Activated naive CD4-positive, alpha-beta T cell treated with anti-CD3 and anti-CD28 coated beads for 36 hours (primary cell): ENCODE data around the gene CHI3L2. TPM values are rescaled to one million over a fixed set of nuclear protein-coding genes. Genes with fewer than 3 reads are reported as not detected.

ENCODE experiments used
- CTCF ChIA-PET: fragments of 350-600 bp; sonication (Branson Sonifier 250); formaldehyde crosslinking; loops from one replicate; lab custom pipeline; 2021; ENCODE audit warnings: antibody characterized with exemption; lab: Charles Lee
- DNase-seq: peaks from one replicate; pipeline ENCODE4 v3.0.0-alpha.2; 2020
- H3K27ac Mint-ChIP-seq: one replicate; pipeline ENCODE4 v1.8.0; 2021; ENCODE audit warnings: mild to moderate bottlenecking, mixed read lengths
- H3K27me3 Mint-ChIP-seq: one replicate; pipeline ENCODE4 v1.8.0; 2021; ENCODE audit warnings: low read depth, mixed read lengths
- H3K36me3 Mint-ChIP-seq: one replicate; pipeline ENCODE4 v1.8.0; 2021; ENCODE audit warnings: low read depth, mixed read lengths
- H3K4me1 Mint-ChIP-seq: one replicate; pipeline ENCODE4 v1.8.0; 2021; ENCODE audit warnings: low read depth, mixed read lengths
- H3K4me3 Mint-ChIP-seq: one replicate; pipeline ENCODE4 v1.8.0; 2021; ENCODE audit warnings: mild to moderate bottlenecking, moderate library complexity, mixed read lengths
- H3K9me3 Mint-ChIP-seq: one replicate; pipeline ENCODE4 v1.8.0; 2021; ENCODE audit warnings: mixed read lengths
- intact Hi-C: fragments of 100-400 bp; cut with micrococcal nuclease; formaldehyde crosslinking; loops from one replicate; pipeline ENCODE4 v1.15.1; 2023
- total RNA-seq, 2 experiments: library from RNA; stranded (reverse); gene quantifications; one replicate each; pipeline ENCODE4 v1.2.3, GENCODE V29; 2021

The CHI3L2 gene
- total RNA-seq, 2 experiments from 2014 or later, result 5.3 to 5.5 TPM

DNA sequence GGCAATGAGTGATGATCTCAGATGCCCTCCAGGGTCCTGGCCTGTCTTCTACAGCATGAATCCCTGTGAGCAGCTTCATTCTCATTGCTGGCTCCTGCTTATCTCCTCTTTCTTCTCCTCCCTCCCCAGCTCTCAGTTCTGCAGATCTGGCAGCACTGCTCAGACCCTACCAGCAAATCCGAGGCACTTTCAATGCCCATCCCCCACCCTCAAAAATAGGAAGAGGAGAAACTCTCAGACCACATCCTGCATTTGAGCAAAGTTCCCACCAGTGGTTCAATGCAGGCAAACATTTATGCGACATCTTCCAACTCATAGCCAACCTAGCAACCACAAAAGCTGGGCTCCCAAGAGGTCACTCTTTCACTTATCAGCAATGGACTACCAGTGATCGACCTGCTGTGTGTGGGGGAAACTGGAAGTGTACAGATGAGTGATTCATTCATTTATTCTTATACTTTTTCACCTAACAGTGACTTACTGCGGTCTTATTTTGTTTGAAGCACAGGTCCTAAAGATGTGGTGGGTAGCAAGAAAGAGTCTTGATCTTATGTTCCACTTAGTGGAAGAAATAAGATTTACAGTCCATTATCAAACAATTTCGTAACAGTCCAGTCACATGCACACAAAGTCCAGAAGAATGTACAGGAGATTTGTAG is 5.8 kb upstream of the CHI3L2 start:
- Mint-ChIP-seq H3K36me3 (no peaks in the 10 kb centered on the region), H3K27me3 (no peaks in the 10 kb centered on the region), H3K9me3 (no peaks in the 10 kb centered on the region), H3K4me1 (peaks cover 94% of the 10 kb centered on the region), H3K27ac (peak overlapping the region; percentile 99), H3K4me3 (peak overlapping the region; percentile 13)
- peak; percentile 84 for DNase-seq
- CTCF ChIA-PET, result interaction anchor here (0.5 to 10.6 kb wide), 11 partner anchors 24 to 362 kb away, joined by 3 to 234 read pairs (median 4); partner anchors contain the start of genes CEPT1, DENND2D and DRAM2
- intact Hi-C loops, result loop anchor here (1.0 to 10.0 kb wide), 9 partner anchors 34 to 887 kb away; partner anchors contain the start of genes DDX20 and RBM15

- Mint-ChIP-seq H3K36me3 (no peaks in the 10 kb centered on the region), H3K27me3 (no peaks in the 10 kb centered on the region), H3K4me1 (peaks cover 94% of the 10 kb centered on the region), H3K4me3 (peak overlapping the region; percentile 53), H3K27ac (peak overlapping the region; percentile 99), H3K9me3 (no peaks in the 10 kb centered on the region)
- CTCF ChIA-PET, result interaction anchor here (0.6 to 10.6 kb wide), 24 partner anchors 10 to 362 kb away, joined by 3 to 234 read pairs (median 4); partner anchors contain the start of genes CEPT1, DENND2D and DRAM2
- DNase-seq, result peak; percentile 90
- intact Hi-C loops, result loop anchor here (1.0 to 10.0 kb wide), 10 partner anchors 35 to 888 kb away; partner anchors contain the start of genes DDX20 and RBM15
Observed at GRCh38 chr1:111222308-111223125, 5.0 kb upstream of the CHI3L2 start.

GRCh38 chr1:111223126-111223685 is 4.3 kb upstream of the CHI3L2 start:
- no peaks in the 10 kb centered on the region for H3K27me3 Mint-ChIP-seq
- no peak overlapping the region for H3K4me3 Mint-ChIP-seq
- intact Hi-C loops, result loop anchor here (1.0 to 10.0 kb wide), 10 partner anchors 36 to 888 kb away; partner anchors contain the start of genes DDX20 and RBM15
- CTCF ChIA-PET, result interaction anchor here (0.6 to 10.6 kb wide), 26 partner anchors 9 to 218 kb away, joined by 3 to 234 read pairs (median 4); partner anchors contain the start of gene DENND2D
- H3K27ac Mint-ChIP-seq, result peak overlapping the region; percentile 99
- H3K4me1 Mint-ChIP-seq, result peaks cover 94% of the 10 kb centered on the region
- no peaks in the 10 kb centered on the region for H3K36me3 Mint-ChIP-seq
- DNase-seq, result no peak
- no peaks in the 10 kb centered on the region for H3K9me3 Mint-ChIP-seq

- Mint-ChIP-seq H3K4me3 (peak overlapping the region; percentile 64), H3K9me3 (no peaks in the 10 kb centered on the region), H3K27me3 (no peaks in the 10 kb centered on the region), H3K4me1 (peaks cover 91% of the 10 kb centered on the region), H3K36me3 (no peaks in the 10 kb centered on the region), H3K27ac (peak overlapping the region; percentile 76)
- CTCF ChIA-PET, result interaction anchor here (0.6 to 1.7 kb wide), 8 partner anchors 9 to 194 kb away, joined by 3 to 8 read pairs (median 3); no protein-coding TSS in a partner anchor
- no peak for DNase-seq
- intact Hi-C loops, result loop anchor here (1.0 to 10.0 kb wide), 2 partner anchors 544 to 890 kb away; partner anchors contain the start of gene RBM15
Observed at GRCh38 chr1:111225091-111225490, 2.4 kb upstream of the CHI3L2 start.

DNA sequence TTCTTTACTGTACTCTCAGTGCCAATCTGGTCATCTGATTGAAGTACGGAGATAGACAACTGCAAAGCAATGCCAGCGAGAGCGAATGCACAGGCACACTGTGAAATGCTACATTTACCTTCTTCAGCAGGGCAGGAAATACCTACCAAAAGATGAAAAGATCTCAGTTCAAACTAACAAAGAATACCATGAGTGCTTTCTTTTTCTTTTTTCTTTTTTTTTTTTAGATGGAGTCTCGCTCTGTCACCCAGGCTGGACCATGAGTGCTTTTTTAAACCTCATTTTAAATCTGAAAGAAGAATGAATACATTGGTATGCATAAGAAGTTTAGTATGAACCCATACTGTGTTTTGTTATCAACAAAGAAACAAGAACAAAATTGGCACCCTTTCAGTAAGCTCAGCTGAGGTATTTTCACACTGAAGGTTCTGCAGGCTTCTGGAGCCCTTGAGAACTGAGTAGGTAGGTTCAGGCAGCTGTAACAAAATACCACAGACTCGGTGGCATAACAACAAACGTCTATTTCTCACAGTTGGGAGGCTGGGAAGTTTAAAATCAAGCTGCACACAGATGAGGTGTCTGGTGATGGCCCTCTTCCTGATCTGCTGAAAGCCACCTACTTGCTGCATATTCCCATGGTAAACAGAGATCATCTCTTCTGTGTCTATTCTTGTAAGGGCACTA is 1.7 kb upstream of the CHI3L2 start:
- H3K27ac Mint-ChIP-seq, result peak overlapping the region; percentile 76

GRCh38 chr1:111227851-111228747 is 586 bp downstream of the CHI3L2 start:
- Mint-ChIP-seq H3K4me3 (no peak overlapping the region), H3K36me3 (peaks cover 4% of the 10 kb centered on the region), H3K27me3 (no peaks in the 10 kb centered on the region), H3K9me3 (no peaks in the 10 kb centered on the region), H3K27ac (peak overlapping the region; percentile 82), H3K4me1 (peaks cover 80% of the 10 kb centered on the region)
- intact Hi-C loops, result loop anchor here (1.0 to 10.0 kb wide), 2 partner anchors 12 to 893 kb away; partner anchors contain the start of gene RBM15
- CTCF ChIA-PET, result interaction anchor here (0.6 to 2.1 kb wide), 12 partner anchors 8 to 527 kb away, joined by 3 to 8 read pairs (median 4); no protein-coding TSS in a partner anchor
- DNase-seq, result peak; percentile 29

More for the DNA sequence above, 1.7 kb upstream of the CHI3L2 start:
- Mint-ChIP-seq H3K36me3 (peaks cover 3% of the 10 kb centered on the region), H3K27me3 (no peaks in the 10 kb centered on the region), H3K4me1 (peaks cover 88% of the 10 kb centered on the region), H3K4me3 (peak overlapping the region; percentile 64), H3K9me3 (no peaks in the 10 kb centered on the region)
- intact Hi-C loops, result loop anchor here (1.0 to 10.0 kb wide), 2 partner anchors 543 to 891 kb away; partner anchors contain the start of gene RBM15
- CTCF ChIA-PET, result interaction anchor here (0.7 to 2.1 kb wide), 11 partner anchors 10 to 195 kb away, joined by 3 to 8 read pairs (median 5); no protein-coding TSS in a partner anchor
- DNase-seq, result peak; percentile 34

DNA sequence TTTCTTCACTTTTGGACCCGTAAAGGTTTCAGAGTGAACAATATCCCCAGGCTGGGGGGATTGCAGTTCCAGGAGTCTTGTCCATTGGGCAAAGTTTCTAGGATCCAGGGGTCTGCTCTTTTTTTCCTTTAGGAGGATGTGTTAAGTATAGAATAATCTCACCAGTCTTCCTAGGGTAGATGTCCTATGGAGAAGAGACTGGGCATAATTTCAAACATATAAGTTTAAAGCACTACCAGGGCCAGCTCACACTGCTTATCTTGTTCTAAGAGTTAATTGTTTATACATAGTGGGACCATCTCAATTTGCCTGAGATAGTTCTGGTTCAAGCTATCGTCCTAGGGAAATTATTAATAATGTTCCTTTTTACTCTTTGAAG is 1.2 kb downstream of the CHI3L2 start:
- Mint-ChIP-seq H3K27ac (no peak overlapping the region), H3K4me3 (peak overlapping the region; percentile 49)
- CTCF ChIA-PET, result interaction anchor here (0.6 to 1.6 kb wide), 8 partner anchors 14 to 526 kb away, joined by 3 to 6 read pairs (median 3); no protein-coding TSS in a partner anchor

GRCh38 chr1:111232134-111232533 is 4.6 kb downstream of the CHI3L2 start:
- H3K4me3 Mint-ChIP-seq, result no peak overlapping the region
- H3K27ac Mint-ChIP-seq, result no peak overlapping the region
- intact Hi-C loops, result no loop called here
- DNase-seq, result no peak
- peaks cover 52% of the 10 kb centered on the region for H3K4me1 Mint-ChIP-seq
- H3K27me3 Mint-ChIP-seq, result no peaks in the 10 kb centered on the region
- H3K36me3 Mint-ChIP-seq, result peaks cover 4% of the 10 kb centered on the region
- no peaks in the 10 kb centered on the region for H3K9me3 Mint-ChIP-seq
- CTCF ChIA-PET, result interaction anchor here (0.6 to 2.7 kb wide), 7 partner anchors 9 to 168 kb away, joined by 3 to 10 read pairs (median 5); no protein-coding TSS in a partner anchor

More for the DNA sequence above, 1.2 kb downstream of the CHI3L2 start:
- peaks cover 75% of the 10 kb centered on the region for H3K4me1 Mint-ChIP-seq
- no peaks in the 10 kb centered on the region for H3K27me3 Mint-ChIP-seq
- no peak for DNase-seq
- no peaks in the 10 kb centered on the region for H3K9me3 Mint-ChIP-seq
- peaks cover 4% of the 10 kb centered on the region for H3K36me3 Mint-ChIP-seq
- intact Hi-C loops, result loop anchor here (1.0 to 10.0 kb wide), 3 partner anchors 12 to 894 kb away; partner anchors contain the start of gene RBM15

GRCh38 chr1:111234258-111234657 is 6.7 kb downstream of the CHI3L2 start:
- Mint-ChIP-seq H3K4me3 (no peak overlapping the region), H3K4me1 (peaks cover 31% of the 10 kb centered on the region), H3K27ac (no peak overlapping the region), H3K9me3 (no peaks in the 10 kb centered on the region), H3K27me3 (no peaks in the 10 kb centered on the region), H3K36me3 (peaks cover 4% of the 10 kb centered on the region)
- CTCF ChIA-PET, result interaction anchor here (0.7 kb wide), 1 partner anchor 48 kb away, joined by 3 read pairs; no protein-coding TSS in a partner anchor
- DNase-seq, result no peak
- intact Hi-C loops, result no loop called here

- Mint-ChIP-seq H3K4me1 (peaks cover 29% of the 10 kb centered on the region), H3K36me3 (peaks cover 4% of the 10 kb centered on the region), H3K27me3 (no peaks in the 10 kb centered on the region), H3K4me3 (no peak overlapping the region), H3K9me3 (no peaks in the 10 kb centered on the region), H3K27ac (no peak overlapping the region)
- CTCF ChIA-PET, result interaction anchor here (0.7 kb wide), 1 partner anchor 49 kb away, joined by 3 read pairs; no protein-coding TSS in a partner anchor
- intact Hi-C loops, result no loop called here
- DNase-seq, result no peak
Observed at GRCh38 chr1:111234866-111235265, 7.4 kb downstream of the CHI3L2 start.
